GM12878 (cell line): ENCODE measurements around the gene RASA1. TPM values are rescaled to one million over a fixed set of nuclear protein-coding genes. Genes with fewer than 3 reads are reported as not detected.
"Not testable (repeated sequence)": the region's sequence is repeated elsewhere in the genome, so short reads cannot be mapped to it uniquely, and the experiment has no call there.

ENCODE experiments used
- ATAC-seq: fragments of 200-7000 bp; cut with Tn5 transposase; 3 replicates; pipeline ENCODE4 v1.9.1; 2020; ENCODE audit warnings: mild to moderate bottlenecking, moderate library complexity
- BruUV-seq: library from RNA; stranded (reverse); fragments of 400-500 nt; replicated peaks from 2 replicates; lab custom pipeline; 2021; lab: Mats Ljungman, UMichigan
- CTCF ChIA-PET: fragments of 300-600 bp; sonication (Branson Sonifier 250); formaldehyde crosslinking; extraction: SDS; loops from one replicate; lab custom pipeline; 2021; ENCODE audit warnings: inconsistent platforms; lab: Yijun Ruan, JAX
- POLR2A ChIA-PET: fragments of 350-600 bp; formaldehyde crosslinking; extraction: SDS; loops from one replicate; lab custom pipeline; 2021; ENCODE audit warnings: inconsistent platforms; lab: Charles Lee
- RAD21 ChIA-PET: fragments of 300-600 bp; sonication (Branson Sonifier 250); formaldehyde crosslinking; loops from one replicate; lab custom pipeline; 2023; ENCODE audit warnings: antibody characterized with exemption; ENCODE audit not compliant: unreplicated experiment; lab: Charles Lee
- SMC1A ChIA-PET: fragments of 300-600 bp; sonication (Branson Sonifier 250); formaldehyde crosslinking; loops from one replicate; lab custom pipeline; 2023; ENCODE audit not compliant: unreplicated experiment, uncharacterized antibody; lab: Charles Lee
- DNase-seq: peaks from one replicate; pipeline ENCODE4 v3.0.0-alpha.2; 2011; ENCODE audit warnings: low read depth, low spot score
- FAIRE-seq: peaks from 3 replicates; lab custom pipeline; 2011; peaks lifted over from hg19 to GRCh38; lab: Jason Lieb, UNC
- H2AFZ ChIP-seq: 2 replicates; pipeline ENCODE4 v1.6.0; 2011; ENCODE audit warnings: low read depth, low read length, control low read depth; ENCODE audit not compliant: control insufficient read depth
- H3K27ac ChIP-seq: 2 replicates; pipeline ENCODE4 v1.5.1; 2011; ENCODE audit warnings: control low read depth; ENCODE audit not compliant: control insufficient read depth, insufficient read depth
- H3K27me3 ChIP-seq, 2 experiments: replicated peaks in 1 of 2; 2 replicates each; pipeline versions ENCODE4 v1.6.0 to v1.6.1; 2011; ENCODE audit warnings: low read length in 1 of 2; ENCODE audit not compliant: control insufficient read depth in 2 of 2, insufficient read depth in 2 of 2
- H3K36me3 ChIP-seq, 2 experiments: 2 replicates each; pipeline ENCODE4 v1.5.1; 2011; ENCODE audit warnings: low read length in 1 of 2; ENCODE audit not compliant: control insufficient read depth in 2 of 2, insufficient read depth in 2 of 2
- H3K4me1 ChIP-seq: 2 replicates; pipeline ENCODE4 v1.6.1; 2011; ENCODE audit warnings: mild to moderate bottlenecking, low read length, moderate library complexity, mixed read lengths; ENCODE audit not compliant: control insufficient read depth, insufficient read depth
- H3K4me2 ChIP-seq: 2 replicates; pipeline ENCODE4 v1.6.0; 2011; ENCODE audit warnings: control low read depth; ENCODE audit not compliant: control insufficient read depth, insufficient read depth
- H3K4me3 ChIP-seq: fragments of 200-600 bp; sonication (generic); 2 replicates; pipeline ENCODE4 v1.5.1; 2016
- H3K79me2 ChIP-seq: 2 replicates; pipeline ENCODE4 v1.6.0; 2011; ENCODE audit warnings: low read length; ENCODE audit not compliant: control insufficient read depth, insufficient read depth
- H3K9ac ChIP-seq: 2 replicates; pipeline ENCODE4 v1.8.0; 2011; ENCODE audit warnings: low read length, control low read depth, mixed read lengths; ENCODE audit not compliant: control insufficient read depth, insufficient read depth
- H3K9me3 ChIP-seq: replicated peaks from 3 replicates; pipeline ENCODE4 v1.5.1; 2011; ENCODE audit warnings: mild to moderate bottlenecking, low read length; ENCODE audit not compliant: control insufficient read depth, insufficient read depth
- H4K20me1 ChIP-seq: 2 replicates; pipeline ENCODE4 v1.6.0; 2011; ENCODE audit not compliant: control insufficient read depth, insufficient read depth
- CBX5 ChIP-seq: sonication (generic); IDR thresholded peaks from 2 replicates; pipeline ENCODE4 v1.6.1; 2016; ENCODE audit warnings: low read depth, moderate library complexity, mild to moderate bottlenecking, inconsistent platforms
- CTCF ChIP-seq, 3 experiments: IDR thresholded peaks in 2 of 3; conservative IDR thresholded peaks in 1 of 3; 2 replicates each; pipeline ENCODE4 v1.5.1; 2011; ENCODE audit warnings: low read depth in 3 of 3, low read length in 3 of 3, mild to moderate bottlenecking in 3 of 3, control low read depth in 2 of 3, moderate library complexity in 2 of 3, inconsistent platforms in 1 of 3, mixed read lengths in 1 of 3; ENCODE audit not compliant: control insufficient read depth in 2 of 3, insufficient read depth in 1 of 3; ENCODE audit errors: extremely low read depth in 1 of 3
- DPF2 ChIP-seq: fragments of 450-650 bp; IDR thresholded peaks from 2 replicates; pipeline ENCODE4 v1.6.1; 2017; ENCODE audit warnings: mild to moderate bottlenecking
- ETV6 ChIP-seq, 2 experiments: fragments of 450-650 bp in 1 of 2; IDR thresholded peaks in 1 of 2; conservative IDR thresholded peaks in 1 of 2; 2 replicates each; pipeline ENCODE4 v1.6.1; 2014; ENCODE audit warnings: antibody characterized with exemption in 1 of 2, borderline replicate concordance in 1 of 2, low read depth in 1 of 2, mild to moderate bottlenecking in 1 of 2, moderate library complexity in 1 of 2
- HCFC1 ChIP-seq: fragments of 150-350 bp; IDR thresholded peaks from 2 replicates; pipeline ENCODE4 v1.6.1; 2014; ENCODE audit warnings: low read length
- MTA3 ChIP-seq: IDR thresholded peaks from 2 replicates; pipeline ENCODE4 v1.6.1; 2012; ENCODE audit warnings: low read length, inconsistent platforms, borderline replicate concordance
- RAD21 ChIP-seq: IDR thresholded peaks from 2 replicates; pipeline ENCODE4 v1.6.1; 2011; ENCODE audit warnings: mild to moderate bottlenecking, low read depth, low read length, moderate library complexity; ENCODE audit not compliant: insufficient read depth
- RBBP5 ChIP-seq: fragments of 200-600 bp; sonication (generic); conservative IDR thresholded peaks from 2 replicates; pipeline ENCODE4 v1.6.1; 2016
- SIX5 ChIP-seq: IDR thresholded peaks from 2 replicates; pipeline ENCODE4 v1.6.1; 2011; ENCODE audit warnings: mild to moderate bottlenecking, low read depth, low read length, moderate library complexity; ENCODE audit not compliant: severe bottlenecking
- WGBS: methylation state at CpG from one replicate; pipeline ENCODE4 v1.1.6; 2016; ENCODE audit warnings: low lambda C conversion rate; ENCODE audit not compliant: insufficient replicate concordance, insufficient coverage; ENCODE audit errors: missing lambda C conversion rate; 5-methylcytosine and 5-hydroxymethylcytosine counted together
- in situ Hi-C: fragments of 300-500 bp; cut with MboI; formaldehyde crosslinking; loops from 9 replicates; pipeline ENCODE4 v1.14.3; 2018; ENCODE audit warnings: mixed read lengths
- intact Hi-C: fragments of 100-400 bp; cut with micrococcal nuclease; formaldehyde crosslinking; loops from one replicate; pipeline ENCODE4 v1.14.2; 2022; ENCODE audit not compliant: unreplicated experiment
- polyA plus RNA-seq, 11 experiments: library from polyadenylated mRNA; depleted of rRNA in 4 of 11; unstranded in 6 of 11; stranded (reverse) in 5 of 11; fragments of >200 nt; fragmentation: Nextera tagmentation in 4 of 11; fragmentation: Illumina TruSeq in 1 of 11; extraction: Ambion mirVana in 4 of 11; extraction: Trizol in 1 of 11; gene quantifications; 1 replicate in 1 of 11; 2 replicates in 10 of 11; pipeline versions ENCODE4 v1.2.1 to v1.2.3, GENCODE V29; 2011 to 2016; ENCODE audit warnings: inconsistent platforms in 2 of 11, missing spikeins in 2 of 11, low read depth in 1 of 11
- total RNA-seq, 4 experiments: library from RNA; depleted of rRNA in 3 of 4; stranded (reverse); fragments of >200 nt in 3 of 4; fragmentation: Illumina TruSeq in 1 of 4; extraction: Trizol in 1 of 4; gene quantifications; 2 replicates each; pipeline versions ENCODE4 v1.2.1 to v1.2.3, GENCODE V29; 2013 to 2021
- TF ChIP-seq, protein P1 (sequence below): fragments of 450-650 bp; IDR thresholded peaks from 2 replicates; pipeline ENCODE4 v1.6.1; 2017; ENCODE audit warnings: mild to moderate bottlenecking

Gene RASA1
- total and polyA plus RNA-seq, 10 of the 15 experiments (the other 5 are each of a cell fraction or from before 2014, with no cell fraction given): 7.8 to 72.3 (median 21.8) TPM

DNA sequence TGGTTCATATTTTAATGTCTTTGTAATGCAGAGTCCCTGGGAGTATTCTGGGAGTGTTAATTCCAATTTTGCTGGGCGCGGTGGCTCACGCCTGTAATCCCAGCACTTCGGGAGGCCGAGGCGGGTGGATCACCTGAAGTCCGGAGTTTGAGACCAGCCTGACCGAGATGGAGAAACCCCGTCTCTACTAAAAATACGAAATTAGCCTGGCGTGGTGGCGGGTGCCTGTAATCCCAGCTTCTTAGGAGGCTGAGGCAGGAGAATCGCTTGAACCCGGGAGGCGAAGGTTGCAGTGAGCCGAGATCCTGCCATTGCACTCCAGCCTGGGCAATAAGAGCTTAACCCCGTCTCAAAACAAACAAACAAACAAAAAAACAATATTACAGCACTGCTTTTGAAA is 3.2 kb downstream of the RASA1 start:
- H2AFZ ChIP-seq, H3K9me3 ChIP-seq, ATAC-seq, H4K20me1 ChIP-seq, BruUV-seq, H3K27me3 ChIP-seq, FAIRE-seq, in situ Hi-C loops, DNase-seq, H3K4me1 ChIP-seq, H3K27ac ChIP-seq, intact Hi-C loops, H3K9ac ChIP-seq: not testable (repeated sequence)
- 97% methylated on average over 13 of the region's 17 CpGs for WGBS
- ChIA-PET RAD21 (interaction anchor here (0.6 to 3.8 kb wide), 2 partner anchors 77 to 149 kb away, joined by 3 to 19 read pairs; no protein-coding TSS in a partner anchor), CTCF (interaction anchor here (1.5 kb wide), 1 partner anchor 196 kb away, joined by 4 read pairs; no protein-coding TSS in a partner anchor), POLR2A (interaction anchor here (1.4 to 1.9 kb wide), 2 partner anchors 10 to 70 kb away, joined by 5 to 6 read pairs; no protein-coding TSS in a partner anchor), SMC1A (interaction anchor here (0.9 to 2.0 kb wide), 3 partner anchors 94 to 200 kb away, joined by 3 to 5 read pairs (median 5); no protein-coding TSS in a partner anchor)
- Histone ChIP-seq H3K79me2 (peaks cover 79% of the 10 kb centered on the region), H3K36me3 (peaks cover 0 to 12% of the 10 kb centered on the region in 2 experiments; a peak in 1 of 4 replicates), H3K4me3 (peak overlapping the region; percentile 47; the same call in 1 of the 2 replicates), H3K4me2 (peak overlapping the region; percentile 27)
- TF ChIP-seq, protein P1, sequence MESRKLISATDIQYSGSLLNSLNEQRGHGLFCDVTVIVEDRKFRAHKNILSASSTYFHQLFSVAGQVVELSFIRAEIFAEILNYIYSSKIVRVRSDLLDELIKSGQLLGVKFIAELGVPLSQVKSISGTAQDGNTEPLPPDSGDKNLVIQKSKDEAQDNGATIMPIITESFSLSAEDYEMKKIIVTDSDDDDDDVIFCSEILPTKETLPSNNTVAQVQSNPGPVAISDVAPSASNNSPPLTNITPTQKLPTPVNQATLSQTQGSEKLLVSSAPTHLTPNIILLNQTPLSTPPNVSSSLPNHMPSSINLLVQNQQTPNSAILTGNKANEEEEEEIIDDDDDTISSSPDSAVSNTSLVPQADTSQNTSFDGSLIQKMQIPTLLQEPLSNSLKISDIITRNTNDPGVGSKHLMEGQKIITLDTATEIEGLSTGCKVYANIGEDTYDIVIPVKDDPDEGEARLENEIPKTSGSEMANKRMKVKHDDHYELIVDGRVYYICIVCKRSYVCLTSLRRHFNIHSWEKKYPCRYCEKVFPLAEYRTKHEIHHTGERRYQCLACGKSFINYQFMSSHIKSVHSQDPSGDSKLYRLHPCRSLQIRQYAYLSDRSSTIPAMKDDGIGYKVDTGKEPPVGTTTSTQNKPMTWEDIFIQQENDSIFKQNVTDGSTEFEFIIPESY: peak; percentile 89

- Histone ChIP-seq H3K27me3 (no peaks in the 10 kb centered on the region), H3K9me3 (peaks cover 3% of the 10 kb centered on the region; the same call in 2 of the 3 replicates), H3K4me3 (no peak overlapping the region), H3K79me2 (peaks cover 89% of the 10 kb centered on the region), H2AFZ (no peak overlapping the region), H4K20me1 (no peaks in the 10 kb centered on the region), H3K36me3 (peaks cover 2 to 13% of the 10 kb centered on the region in 2 experiments; a peak in 3 of 4 replicates), H3K9ac (no peak overlapping the region), H3K4me1 (no peaks in the 10 kb centered on the region), H3K4me2 (no peak overlapping the region), H3K27ac (no peak overlapping the region)
- ChIA-PET RAD21 (interaction anchor here (1.1 kb wide), 1 partner anchor 275 kb away, joined by 3 read pairs; no protein-coding TSS in a partner anchor), CTCF (interaction anchor here (0.6 to 1.6 kb wide), 3 partner anchors 8 to 206 kb away, joined by 3 to 4 read pairs (median 3); no protein-coding TSS in a partner anchor), SMC1A (interaction anchor here (0.6 to 1.7 kb wide), 7 partner anchors 14 to 206 kb away, joined by 3 to 5 read pairs (median 3); no protein-coding TSS in a partner anchor), POLR2A (no interaction called here)
- intact Hi-C loops (no loop called here), in situ Hi-C loops (no loop called here)
- peak; percentile 38; the same call in 2 of the 3 replicates for ATAC-seq
- no peak for DNase-seq
- FAIRE-seq: no peak
- BruUV-seq: no TSS peak
- 83% methylated on average over 1 of the region's 1 CpG for WGBS
- TF ChIP-seq RAD21 (no peak), CTCF (IDR thresholded peaks at IDR 0.05 in 2 of 3, conservative IDR thresholded peaks at IDR 0.05 in 1 of 3; ENCODE audit: control insufficient read depth in 2 of 3, extremely low read depth in 1 of 3, insufficient read depth in 1 of 3, low read depth in 3 of 3, low read length in 3 of 3) (no peak), SIX5 (no peak), ETV6 (conservative IDR thresholded peaks at IDR 0.05 in 1 of 2, IDR thresholded peaks at IDR 0.05 in 1 of 2; ENCODE audit: borderline replicate concordance in 1 of 2, low read depth in 1 of 2) (no peak), DPF2 (no peak), CBX5 (no peak), MTA3 (no peak), RBBP5 (no peak), HCFC1 (no peak)
Measured at GRCh38 chr5:87276655-87277054, 9.0 kb downstream of the RASA1 start.
